HG03097 (cell line): ENCODE results near the gene CUX1.
"Not testable (repeated sequence)": the region's sequence is repeated elsewhere in the genome, so short reads cannot be mapped to it uniquely, and the experiment has no call there.

Experiments
- ATAC-seq: cut with Tn5 transposase; IDR thresholded peaks from one replicate; pipeline ENCODE4 v1.9.1; 2021; ENCODE audit not compliant: unreplicated experiment, low FRiP score

The CUX1 gene

GRCh38 chr7:101852364-101852763 lies 34.9 kb downstream of the CUX1 start:
- not testable (repeated sequence) for ATAC-seq

GRCh38 chr7:101853684-101854083 lies 36.3 kb downstream of the CUX1 start:
- no peak for ATAC-seq

GRCh38 chr7:101854084-101854865 lies 36.8 kb downstream of the CUX1 start:
- no peak for ATAC-seq

GRCh38 chr7:101856473-101857357 lies 39.3 kb downstream of the CUX1 start:
- ATAC-seq = peak; percentile 82

GRCh38 chr7:101857358-101857811 lies 40.0 kb downstream of the CUX1 start:
- peak; percentile 20 for ATAC-seq

- no peak for ATAC-seq
Measured at GRCh38 chr7:101858437-101859385, 41.3 kb downstream of the CUX1 start.

GRCh38 chr7:101859411-101860106 lies 42.1 kb downstream of the CUX1 start:
- no peak for ATAC-seq

- ATAC-seq = no peak
Measured at GRCh38 chr7:101860316-101861217, 43.1 kb downstream of the CUX1 start.

GRCh38 chr7:101861218-101861775 lies 43.9 kb downstream of the CUX1 start:
- no peak for ATAC-seq

GRCh38 chr7:101862280-101863220 lies 45.1 kb downstream of the CUX1 start:
- ATAC-seq = no peak

GRCh38 chr7:101863598-101863997 lies 46.2 kb downstream of the CUX1 start:
- ATAC-seq = no peak

GRCh38 chr7:101864039-101864438 lies 46.6 kb downstream of the CUX1 start:
- ATAC-seq = no peak

- ATAC-seq = no peak
Measured at GRCh38 chr7:101865031-101865430, 47.6 kb downstream of the CUX1 start.

GRCh38 chr7:101865455-101865854 lies 48.0 kb downstream of the CUX1 start:
- no peak for ATAC-seq

- no peak for ATAC-seq
Measured at GRCh38 chr7:101866328-101866727, 48.9 kb downstream of the CUX1 start.

GRCh38 chr7:101867265-101867664 lies 49.8 kb downstream of the CUX1 start:
- no peak for ATAC-seq

- ATAC-seq = not testable (repeated sequence)
Measured at GRCh38 chr7:101867681-101868080, 50.3 kb downstream of the CUX1 start.
